Suprapubic skin (tissue), 4 donors: ENCODE measurements around the gene ERBB4. TPM values are rescaled to one million over a fixed set of nuclear protein-coding genes. Genes with fewer than 3 reads are reported as not detected.

ENCODE experiments used
- DNase-seq, 2 donors: peaks; one replicate each; pipeline ENCODE4 v3.0.0-alpha.2; 2019; ENCODE audit warnings: low spot score in 2 of 2
- H3K27ac ChIP-seq: fragments of 200-600 bp; sonication (generic); one replicate; pipeline ENCODE4 v1.5.1; 2019
- H3K27me3 ChIP-seq: fragments of 200-600 bp; sonication (generic); one replicate; pipeline ENCODE4 v1.5.1; 2019
- H3K36me3 ChIP-seq: fragments of 200-600 bp; sonication (generic); one replicate; pipeline ENCODE4 v1.5.1; 2019
- H3K4me1 ChIP-seq: fragments of 200-600 bp; sonication (generic); one replicate; pipeline ENCODE4 v1.5.1; 2019
- H3K4me3 ChIP-seq: fragments of 200-600 bp; sonication (generic); one replicate; pipeline ENCODE4 v1.5.1; 2019; ENCODE audit warnings: mild to moderate bottlenecking
- H3K9me3 ChIP-seq: fragments of 200-600 bp; sonication (generic); one replicate; pipeline ENCODE4 v1.5.1; 2019
- CTCF ChIP-seq, 2 donors: fragments of 200-600 bp in 1 of 2; fragments of 450-650 bp in 1 of 2; sonication (generic) in 1 of 2; IDR thresholded peaks; one replicate each; pipeline ENCODE4 v1.5.1; 2016 to 2019; ENCODE audit warnings: antibody characterized with exemption in 2 of 2, mild to moderate bottlenecking in 1 of 2, moderate library complexity in 1 of 2
- EP300 ChIP-seq: sonication (generic); formaldehyde crosslinking; IDR thresholded peaks from one replicate; pipeline ENCODE4 v1.6.1; 2017; ENCODE audit warnings: antibody characterized with exemption
- POLR2A ChIP-seq, 2 donors: fragments of 450-650 bp; IDR thresholded peaks; one replicate each; pipeline ENCODE4 v1.6.1; 2017; ENCODE audit warnings: antibody characterized with exemption in 2 of 2, mild to moderate bottlenecking in 2 of 2, moderate library complexity in 2 of 2
- POLR2AphosphoS5 ChIP-seq, 3 donors: sonication (generic); formaldehyde crosslinking; IDR thresholded peaks; one replicate each; pipeline ENCODE4 v1.6.1; 2017; ENCODE audit warnings: antibody characterized with exemption in 3 of 3
- WGBS: methylation state at CpG from one replicate; pipeline ENCODE4 v1.1.5; 2018; 5-methylcytosine and 5-hydroxymethylcytosine counted together
- total RNA-seq, 4 donors: library from RNA; depleted of rRNA; stranded (reverse); fragments of >200 nt; gene quantifications; one replicate each; pipeline ENCODE4 v1.1.0, GENCODE V29; 2016

ERBB4 gene
- total RNA-seq, 4 donors from 2014 or later: 0.95 to 6.4 (median 1.5) TPM

- Histone ChIP-seq H3K4me3 (no peak overlapping the region), H3K27me3 (no peaks in the 10 kb centered on the region), H3K4me1 (no peaks in the 10 kb centered on the region), H3K36me3 (no peaks in the 10 kb centered on the region), H3K27ac (no peak overlapping the region), H3K9me3 (no peaks in the 10 kb centered on the region)
- no peak for DNase-seq
- 86% methylated on average over 1 of the region's 1 CpG for WGBS
- TF ChIP-seq CTCF (IDR thresholded peaks at IDR 0.05) (no peak), POLR2A (IDR thresholded peaks at IDR 0.05) (no peak), POLR2AphosphoS5 (IDR thresholded peaks at IDR 0.05) (no peak), EP300 (no peak)
Measured at GRCh38 chr2:211800001-211800400, 738.6 kb downstream of the ERBB4 start.

GRCh38 chr2:211798868-211799267 is 739.7 kb downstream of the ERBB4 start:
- TF ChIP-seq EP300 (no peak), CTCF (IDR thresholded peaks at IDR 0.05) (no peak), POLR2A (IDR thresholded peaks at IDR 0.05) (no peak), POLR2AphosphoS5 (IDR thresholded peaks at IDR 0.05) (no peak)
- Histone ChIP-seq H3K9me3 (no peaks in the 10 kb centered on the region), H3K36me3 (no peaks in the 10 kb centered on the region), H3K4me1 (no peaks in the 10 kb centered on the region), H3K4me3 (no peak overlapping the region), H3K27ac (no peak overlapping the region), H3K27me3 (no peaks in the 10 kb centered on the region)
- no peak for DNase-seq
- WGBS: 43% methylated on average over 1 of the region's 1 CpG

DNA sequence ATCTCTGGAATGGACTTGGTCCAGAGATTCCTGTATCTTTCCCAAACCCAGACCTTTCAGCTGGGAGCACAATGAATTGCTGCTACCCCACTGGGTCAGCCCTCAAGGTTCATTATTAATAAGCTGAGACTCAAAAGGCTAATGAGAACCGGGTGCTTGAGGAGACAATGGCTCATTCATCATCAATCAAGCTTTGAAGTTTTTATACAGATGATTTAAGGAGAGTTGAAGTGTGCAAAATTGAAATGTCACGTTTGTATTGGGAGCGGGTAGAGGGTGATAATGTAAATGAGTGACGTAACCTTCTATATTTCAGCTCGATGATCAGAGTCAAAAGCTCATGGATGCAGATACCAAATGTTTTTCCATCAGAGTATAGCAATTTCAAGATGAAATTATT is 744.9 kb downstream of the ERBB4 start:
- Histone ChIP-seq H3K36me3 (no peaks in the 10 kb centered on the region), H3K27ac (no peak overlapping the region), H3K9me3 (no peaks in the 10 kb centered on the region), H3K27me3 (no peaks in the 10 kb centered on the region), H3K4me3 (no peak overlapping the region), H3K4me1 (no peaks in the 10 kb centered on the region)
- DNase-seq: no peak
- TF ChIP-seq CTCF (IDR thresholded peaks at IDR 0.05): no peak
- no peak for TF ChIP-seq POLR2A (IDR thresholded peaks at IDR 0.05)
- no peak for TF ChIP-seq POLR2AphosphoS5 (IDR thresholded peaks at IDR 0.05)
- no peak for TF ChIP-seq EP300
- 47% methylated on average over 5 of the region's 5 CpGs for WGBS

- TF ChIP-seq EP300 (no peak), POLR2A (IDR thresholded peaks at IDR 0.05) (no peak), CTCF (IDR thresholded peaks at IDR 0.05) (no peak), POLR2AphosphoS5 (IDR thresholded peaks at IDR 0.05) (no peak)
- no peak overlapping the region for H3K4me3 ChIP-seq
- H3K4me1 ChIP-seq: no peaks in the 10 kb centered on the region
- no peak overlapping the region for H3K27ac ChIP-seq
- H3K36me3 ChIP-seq: no peaks in the 10 kb centered on the region
- no peak for DNase-seq
- no peaks in the 10 kb centered on the region for H3K27me3 ChIP-seq
- no peaks in the 10 kb centered on the region for H3K9me3 ChIP-seq
- 72% methylated on average over 4 of the region's 4 CpGs for WGBS
Measured at GRCh38 chr2:211789982-211790381, 748.6 kb downstream of the ERBB4 start.

GRCh38 chr2:211766689-211767088 is 771.9 kb downstream of the ERBB4 start:
- Histone ChIP-seq H3K36me3 (no peaks in the 10 kb centered on the region), H3K4me3 (peak overlapping the region; percentile 1), H3K4me1 (peaks cover 10% of the 10 kb centered on the region), H3K27me3 (no peaks in the 10 kb centered on the region), H3K27ac (peak overlapping the region; percentile 32), H3K9me3 (no peaks in the 10 kb centered on the region)
- 14% methylated on average over 5 of the region's 5 CpGs for WGBS
- TF ChIP-seq EP300: no peak
- no peak for TF ChIP-seq CTCF (IDR thresholded peaks at IDR 0.05)
- TF ChIP-seq POLR2A (IDR thresholded peaks at IDR 0.05): no peak
- no peak for TF ChIP-seq POLR2AphosphoS5 (IDR thresholded peaks at IDR 0.05)
- no peak for DNase-seq
